Common myeloid progenitor, CD34-positive (primary cell): Measurements from ENCODE around the gene MYPOP.
"Not testable (repeated sequence)": the region's sequence is repeated elsewhere in the genome, so short reads cannot be mapped to it uniquely, and the experiment has no call there.

Source experiments
- CTCF ChIA-PET: fragments of 350-600 bp; sonication (Branson Sonifier 250); formaldehyde crosslinking; loops from one replicate; lab custom pipeline; 2021; ENCODE audit warnings: antibody characterized with exemption; lab: Charles Lee
- POLR2A ChIA-PET: fragments of 350-600 bp; sonication (Branson Sonifier 250); formaldehyde crosslinking; loops from one replicate; lab custom pipeline; 2021; ENCODE audit warnings: antibody characterized with exemption; lab: Charles Lee
- DNase-seq, 3 donors: peaks; one replicate each; pipeline versions ENCODE4 v3.0.0 to v3.0.0-alpha.2; 2013
- H3K27ac ChIP-seq, 2 experiments: 1 replicate in 1 of 2; 2 replicates in 1 of 2; pipeline ENCODE4 v1.7.0; 2013; ENCODE audit warnings: inconsistent platforms in 2 of 2, low read length in 2 of 2, mild to moderate bottlenecking in 2 of 2, low read depth in 1 of 2, moderate library complexity in 1 of 2; ENCODE audit not compliant: severe bottlenecking in 2 of 2, insufficient read depth in 1 of 2, poor library complexity in 1 of 2
- H3K27me3 ChIP-seq, 5 experiments: replicated peaks in 2 of 5; 1 replicate in 3 of 5; 2 replicates in 2 of 5; pipeline versions ENCODE4 v1.6.1 to v1.7.0; 2013; ENCODE audit warnings: low read length in 4 of 5, mild to moderate bottlenecking in 2 of 5, moderate library complexity in 2 of 5, inconsistent platforms in 1 of 5; ENCODE audit not compliant: insufficient read depth in 5 of 5, control insufficient read depth in 4 of 5
- H3K36me3 ChIP-seq, 4 experiments: 1 replicate in 2 of 4; 2 replicates in 2 of 4; pipeline versions ENCODE4 v1.6.1 to v1.7.0; 2013; ENCODE audit warnings: low read length in 3 of 4, control low read depth in 1 of 4, mild to moderate bottlenecking in 1 of 4; ENCODE audit not compliant: control insufficient read depth in 4 of 4, insufficient read depth in 4 of 4
- H3K4me1 ChIP-seq, 4 experiments: 1 replicate in 3 of 4; 2 replicates in 1 of 4; pipeline versions ENCODE4 v1.6.1 to v1.7.1; 2013; ENCODE audit warnings: low read length in 3 of 4, mild to moderate bottlenecking in 3 of 4, control low read depth in 1 of 4, inconsistent platforms in 1 of 4, moderate library complexity in 1 of 4; ENCODE audit not compliant: control insufficient read depth in 4 of 4, insufficient read depth in 4 of 4; ENCODE audit errors: control extremely low read depth in 1 of 4
- H3K4me3 ChIP-seq, 7 experiments: 1 replicate in 4 of 7; 2 replicates in 3 of 7; pipeline versions ENCODE4 v1.5.1 to v1.7.0; 2013; ENCODE audit warnings: mild to moderate bottlenecking in 7 of 7, low read length in 6 of 7, moderate library complexity in 6 of 7, inconsistent platforms in 2 of 7, low read depth in 2 of 7, control low read depth in 1 of 7; ENCODE audit not compliant: insufficient read depth in 4 of 7, control insufficient read depth in 1 of 7; ENCODE audit errors: extremely low read depth in 1 of 7
- H3K9me3 ChIP-seq, 5 experiments: 1 replicate in 4 of 5; 2 replicates in 1 of 5; pipeline versions ENCODE4 v1.6.1 to v1.7.1; 2013; ENCODE audit warnings: low read length in 4 of 5, mild to moderate bottlenecking in 2 of 5, inconsistent platforms in 1 of 5, low read depth in 1 of 5, moderate library complexity in 1 of 5; ENCODE audit not compliant: control insufficient read depth in 4 of 5, insufficient read depth in 2 of 5; ENCODE audit errors: control extremely low read depth in 1 of 5
- WGBS: methylation state at CpG from one replicate; pipeline ENCODE4 v1.1.5; 2013; ENCODE audit not compliant: insufficient coverage; 5-methylcytosine and 5-hydroxymethylcytosine counted together

MYPOP gene

GRCh38 chr19:45874620-45874966 lies 27.8 kb downstream of the MYPOP start:
- H3K4me3 ChIP-seq = no peak overlapping the region
- POLR2A ChIA-PET = no interaction called here
- no peak overlapping the region for H3K27ac ChIP-seq
- WGBS = 100% methylated on average over 5 of the region's 7 CpGs
- DNase-seq = no peak
- CTCF ChIA-PET = interaction anchor here (1.1 to 1.3 kb wide), 2 partner anchors 8 to 11 kb away, joined by 3 to 4 read pairs; no protein-coding TSS in a partner anchor
- no peaks in the 10 kb centered on the region for H3K27me3 ChIP-seq
- no peaks in the 10 kb centered on the region for H3K9me3 ChIP-seq
- H3K4me1 ChIP-seq = peaks cover 4 to 46% (median 44%) of the 10 kb centered on the region in 4 experiments
- no peaks in the 10 kb centered on the region for H3K36me3 ChIP-seq

GRCh38 chr19:45873219-45873772 lies 29.1 kb downstream of the MYPOP start:
- Histone ChIP-seq H3K9me3 (no peaks in the 10 kb centered on the region), H3K27ac (no peak overlapping the region), H3K4me3 (no peak overlapping the region), H3K4me1 (peaks cover 4 to 33% (median 33%) of the 10 kb centered on the region in 4 experiments), H3K27me3 (no peaks in the 10 kb centered on the region), H3K36me3 (no peaks in the 10 kb centered on the region)
- no peak for DNase-seq
- 100% methylated on average over 3 of the region's 7 CpGs for WGBS
- POLR2A ChIA-PET = no interaction called here
- CTCF ChIA-PET = interaction anchor here (1.1 kb wide), 1 partner anchor 10 kb away, joined by 3 read pairs; no protein-coding TSS in a partner anchor

DNA sequence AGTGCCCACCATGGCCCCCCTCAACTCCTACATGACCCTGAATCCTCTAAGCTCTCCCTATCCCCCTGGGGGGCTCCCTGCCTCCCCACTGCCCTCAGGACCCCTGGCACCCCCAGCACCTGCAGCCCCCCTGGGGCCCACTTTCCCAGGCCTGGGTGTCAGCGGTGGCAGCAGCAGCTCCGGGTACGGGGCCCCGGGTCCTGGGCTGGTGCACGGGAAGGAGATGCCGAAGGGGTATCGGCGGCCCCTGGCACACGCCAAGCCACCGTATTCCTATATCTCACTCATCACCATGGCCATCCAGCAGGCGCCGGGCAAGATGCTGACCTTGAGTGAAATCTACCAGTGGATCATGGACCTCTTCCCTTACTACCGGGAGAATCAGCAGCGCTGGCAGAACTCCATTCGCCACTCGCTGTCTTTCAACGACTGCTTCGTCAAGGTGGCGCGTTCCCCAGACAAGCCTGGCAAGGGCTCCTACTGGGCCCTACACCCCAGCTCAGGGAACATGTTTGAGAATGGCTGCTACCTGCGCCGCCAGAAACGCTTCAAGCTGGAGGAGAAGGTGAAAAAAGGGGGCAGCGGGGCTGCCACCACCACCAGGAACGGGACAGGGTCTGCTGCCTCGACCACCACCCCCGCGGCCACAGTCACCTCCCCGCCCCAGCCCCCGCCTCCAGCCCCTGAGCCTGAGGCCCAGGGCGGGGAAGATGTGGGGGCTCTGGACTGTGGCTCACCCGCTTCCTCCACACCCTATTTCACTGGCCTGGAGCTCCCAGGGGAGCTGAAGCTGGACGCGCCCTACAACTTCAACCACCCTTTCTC lies 30.1 kb downstream of the MYPOP start:
- no peaks in the 10 kb centered on the region for H3K9me3 ChIP-seq
- H3K4me1 ChIP-seq = peaks cover 4 to 23% (median 23%) of the 10 kb centered on the region in 4 experiments
- POLR2A ChIA-PET = no interaction called here
- CTCF ChIA-PET = interaction anchor here (9.8 kb wide), 1 partner anchor 11 kb away, joined by 132 read pairs; the partner anchor contains the start of gene IRF2BP1
- DNase-seq = no peak
- no peak overlapping the region for H3K4me3 ChIP-seq
- H3K27me3 ChIP-seq = no peaks in the 10 kb centered on the region
- no peaks in the 10 kb centered on the region for H3K36me3 ChIP-seq
- no peak overlapping the region for H3K27ac ChIP-seq
- 96% methylated on average over 22 of the region's 34 CpGs for WGBS

DNA sequence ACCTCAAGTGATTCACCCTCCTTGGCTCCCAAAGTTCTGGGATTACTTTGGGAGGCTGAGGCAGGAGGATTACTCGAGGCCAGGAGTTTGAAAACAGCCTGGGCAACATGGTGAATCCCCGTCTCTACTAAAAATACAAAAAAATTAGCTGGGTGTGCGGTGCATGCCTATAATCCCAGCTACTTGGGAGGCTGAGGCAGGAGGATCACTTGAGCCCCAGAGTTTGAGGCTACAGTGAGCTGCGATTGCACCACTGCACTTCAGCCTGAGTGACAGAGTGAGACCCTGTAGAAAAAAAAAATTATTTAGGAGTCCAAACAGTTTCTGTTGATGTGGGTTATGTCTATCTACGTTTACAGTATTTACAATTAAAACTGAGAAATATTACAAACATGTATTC lies 31.6 kb downstream of the MYPOP start:
- 100% methylated on average over 4 of the region's 5 CpGs for WGBS
- Histone ChIP-seq H3K36me3 (no peaks in the 10 kb centered on the region), H3K4me3 (no peak overlapping the region), H3K27ac (no peak overlapping the region), H3K4me1 (peaks cover 4 to 8% (median 8%) of the 10 kb centered on the region in 4 experiments), H3K27me3 (no peaks in the 10 kb centered on the region), H3K9me3 (no peaks in the 10 kb centered on the region)
- ChIA-PET POLR2A (no interaction called here), CTCF (interaction anchor here (9.8 kb wide), 1 partner anchor 13 kb away, joined by 132 read pairs; the partner anchor contains the start of gene IRF2BP1)
- no peak for DNase-seq

- DNase-seq, H3K4me3 ChIP-seq, H3K27ac ChIP-seq, H3K36me3 ChIP-seq, H3K27me3 ChIP-seq, POLR2A ChIA-PET, H3K9me3 ChIP-seq: not testable (repeated sequence)
- peaks cover 0 to 19% (median 12%) of the 10 kb centered on the region in 4 experiments for H3K4me1 ChIP-seq
- no CpG with 5 or more reads among the region's 4 CpGs for WGBS
- CTCF ChIA-PET = interaction anchor here (9.8 kb wide), 1 partner anchor 16 kb away, joined by 132 read pairs; the partner anchor contains the start of gene IRF2BP1
Measured at GRCh38 chr19:45867241-45867640, 35.2 kb downstream of the MYPOP start.

DNA sequence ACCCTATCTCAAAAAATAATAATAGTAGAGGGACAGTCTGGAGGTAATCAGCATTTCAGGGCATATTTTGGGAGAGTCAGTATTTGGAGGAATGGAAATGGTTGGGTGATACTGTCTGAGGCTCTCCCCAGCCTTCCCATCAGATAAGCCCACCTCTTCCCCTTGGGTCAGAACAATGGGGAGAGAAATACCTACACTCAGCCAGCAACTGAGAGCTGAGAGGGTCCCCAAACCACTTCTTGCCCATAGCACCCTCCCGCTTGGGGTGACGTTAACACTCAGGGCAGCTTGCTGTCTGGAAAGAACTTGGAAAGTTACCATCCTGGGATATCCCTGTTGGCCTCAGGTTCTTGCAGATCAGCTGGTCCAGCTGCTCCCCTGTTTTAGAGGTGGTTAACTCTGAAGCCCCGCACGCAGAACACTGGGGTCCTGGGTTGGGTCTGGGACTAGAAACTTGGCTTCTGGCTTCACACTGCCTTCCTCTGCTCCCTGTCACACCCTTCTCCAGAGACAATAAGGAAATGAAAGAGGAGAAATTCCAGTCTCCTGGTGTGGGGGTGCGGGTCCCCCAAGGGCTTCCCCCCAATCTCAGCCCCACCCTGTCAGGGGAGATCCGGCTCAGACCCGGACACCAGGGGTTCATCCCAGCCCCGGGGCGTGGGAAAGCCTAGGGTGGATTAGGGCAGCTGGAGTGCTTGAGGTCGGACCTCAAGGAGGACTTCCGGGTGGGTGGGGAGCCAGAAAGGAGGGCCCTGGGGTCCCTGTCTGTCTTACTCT lies 35.8 kb downstream of the MYPOP start:
- Histone ChIP-seq H3K9me3 (no peaks in the 10 kb centered on the region), H3K4me1 (peaks cover 3 to 25% (median 19%) of the 10 kb centered on the region in 4 experiments), H3K36me3 (no peaks in the 10 kb centered on the region), H3K27me3 (peaks cover 0 to 2% (median 0%) of the 10 kb centered on the region in 5 experiments), H3K4me3 (peak overlapping the region in 1 of 7 experiments; percentile 4), H3K27ac (no peak overlapping the region)
- no peak for DNase-seq
- ChIA-PET POLR2A (no interaction called here), CTCF (interaction anchor here (1.4 to 9.8 kb wide), 2 partner anchors 17 to 51 kb away, joined by 3 to 132 read pairs; partner anchors contain the start of gene IRF2BP1)
- WGBS = 67% methylated on average over 3 of the region's 11 CpGs
